ENCODE measurements around the gene PTPRK.
"Not testable (repeated sequence)": the region's sequence is repeated elsewhere in the genome, so short reads cannot be mapped to it uniquely, and the experiment has no call there.

PTPRK gene

GRCh38 chr6:128492386-128492785 lies 28.0 kb downstream of the PTPRK start:
- DNase-seq (ENCODE audit: extremely low read depth in 1 of 2, low read depth in 1 of 2): no peak

GRCh38 chr6:128491610-128492206 lies 28.7 kb downstream of the PTPRK start:
- no peak for DNase-seq (ENCODE audit: extremely low read depth in 1 of 2, low read depth in 1 of 2)

GRCh38 chr6:128491100-128491581 lies 29.3 kb downstream of the PTPRK start:
- no peak for DNase-seq (ENCODE audit: extremely low read depth in 1 of 2, low read depth in 1 of 2)

GRCh38 chr6:128487746-128488145 lies 32.7 kb downstream of the PTPRK start:
- no peak for DNase-seq (ENCODE audit: extremely low read depth in 1 of 2, low read depth in 1 of 2)

GRCh38 chr6:128487055-128487454 lies 33.3 kb downstream of the PTPRK start:
- no peak for DNase-seq (ENCODE audit: extremely low read depth in 1 of 2, low read depth in 1 of 2)

- DNase-seq (ENCODE audit: extremely low read depth in 1 of 2, low read depth in 1 of 2): not testable (repeated sequence)
Observed at GRCh38 chr6:128486580-128486979, 33.8 kb downstream of the PTPRK start.

- DNase-seq (ENCODE audit: extremely low read depth in 1 of 2, low read depth in 1 of 2): no peak
Observed at GRCh38 chr6:128483472-128484135, 36.8 kb downstream of the PTPRK start.

- no peak for DNase-seq (ENCODE audit: extremely low read depth in 1 of 2, low read depth in 1 of 2)
Observed at GRCh38 chr6:128482642-128483041, 37.8 kb downstream of the PTPRK start.

- DNase-seq (ENCODE audit: extremely low read depth in 1 of 2, low read depth in 1 of 2): no peak
Observed at GRCh38 chr6:128479991-128480390, 40.4 kb downstream of the PTPRK start.

- no peak for DNase-seq (ENCODE audit: extremely low read depth in 1 of 2, low read depth in 1 of 2)
Observed at GRCh38 chr6:128479048-128479666, 41.2 kb downstream of the PTPRK start.

- no peak for DNase-seq (ENCODE audit: extremely low read depth in 1 of 2, low read depth in 1 of 2)
Observed at GRCh38 chr6:128478230-128479047, 42.0 kb downstream of the PTPRK start.

- no peak for DNase-seq (ENCODE audit: extremely low read depth in 1 of 2, low read depth in 1 of 2)
Observed at GRCh38 chr6:128474933-128475332, 45.5 kb downstream of the PTPRK start.

- no peak for DNase-seq (ENCODE audit: extremely low read depth in 1 of 2, low read depth in 1 of 2)
Observed at GRCh38 chr6:128474481-128474880, 45.9 kb downstream of the PTPRK start.

GRCh38 chr6:128471907-128472306 lies 48.5 kb downstream of the PTPRK start:
- DNase-seq (ENCODE audit: extremely low read depth in 1 of 2, low read depth in 1 of 2): no peak

GRCh38 chr6:128465368-128466343 lies 54.7 kb downstream of the PTPRK start:
- DNase-seq (ENCODE audit: extremely low read depth in 1 of 2, low read depth in 1 of 2): no peak

GRCh38 chr6:128464790-128465189 lies 55.6 kb downstream of the PTPRK start:
- DNase-seq (ENCODE audit: extremely low read depth in 1 of 2, low read depth in 1 of 2): no peak

GRCh38 chr6:128463942-128464341 lies 56.5 kb downstream of the PTPRK start:
- DNase-seq (ENCODE audit: extremely low read depth in 1 of 2, low read depth in 1 of 2): no peak

GRCh38 chr6:128461501-128461900 lies 58.9 kb downstream of the PTPRK start:
- no peak for DNase-seq (ENCODE audit: extremely low read depth in 1 of 2, low read depth in 1 of 2)

- no peak for DNase-seq (ENCODE audit: extremely low read depth in 1 of 2, low read depth in 1 of 2)
Observed at GRCh38 chr6:128456510-128457230, 63.7 kb downstream of the PTPRK start.

- DNase-seq (ENCODE audit: extremely low read depth in 1 of 2, low read depth in 1 of 2): no peak
Observed at GRCh38 chr6:128455959-128456358, 64.4 kb downstream of the PTPRK start.
